ENCODE data around the gene HBP1.
"Not testable (repeated sequence)": the region's sequence is repeated elsewhere in the genome, so short reads cannot be mapped to it uniquely, and the experiment has no call there.

Gene HBP1

DNA sequence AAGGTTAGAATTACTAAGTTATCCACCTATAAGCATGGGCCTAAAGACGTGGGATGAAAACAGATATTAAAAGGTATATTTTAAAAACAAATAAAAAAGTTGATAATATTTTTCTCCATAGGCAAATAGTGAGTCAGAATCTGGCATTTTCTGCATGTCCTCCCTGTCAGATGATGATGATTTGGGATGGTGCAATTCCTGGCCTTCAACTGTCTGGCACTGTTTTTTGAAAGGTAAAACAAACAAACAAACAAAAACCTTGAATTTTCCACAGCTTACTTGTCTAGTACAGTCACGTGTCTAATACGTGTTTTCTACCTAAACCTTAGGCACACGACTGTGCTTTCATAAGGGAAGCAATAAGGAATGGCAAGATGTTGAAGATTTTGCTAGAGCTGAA lies 17.4 kb downstream of the HBP1 start:
- no peak for DNase-seq

DNA sequence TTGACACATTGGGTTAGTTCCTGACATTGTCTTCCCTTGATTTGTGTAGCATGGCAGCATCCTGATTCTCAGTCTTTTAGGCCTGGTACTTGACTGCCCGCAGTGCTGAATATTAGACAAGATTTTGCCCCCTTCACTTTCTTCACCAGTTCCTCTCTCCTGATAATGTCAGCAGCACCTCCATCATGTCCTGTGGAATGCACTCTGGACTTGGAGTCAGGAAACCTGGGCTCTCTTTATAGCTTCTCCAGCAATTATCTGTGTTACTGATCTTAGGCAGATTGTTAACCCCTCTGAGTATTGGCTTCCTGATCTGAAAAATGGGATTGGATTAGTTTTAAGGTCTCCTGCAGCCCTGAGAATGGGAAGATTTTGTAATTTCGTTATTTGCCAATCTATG lies 19.0 kb downstream of the HBP1 start:
- DNase-seq, result no peak

GRCh38 chr7:107190090-107190489 lies 21.3 kb downstream of the HBP1 start:
- DNase-seq, result no peak

DNA sequence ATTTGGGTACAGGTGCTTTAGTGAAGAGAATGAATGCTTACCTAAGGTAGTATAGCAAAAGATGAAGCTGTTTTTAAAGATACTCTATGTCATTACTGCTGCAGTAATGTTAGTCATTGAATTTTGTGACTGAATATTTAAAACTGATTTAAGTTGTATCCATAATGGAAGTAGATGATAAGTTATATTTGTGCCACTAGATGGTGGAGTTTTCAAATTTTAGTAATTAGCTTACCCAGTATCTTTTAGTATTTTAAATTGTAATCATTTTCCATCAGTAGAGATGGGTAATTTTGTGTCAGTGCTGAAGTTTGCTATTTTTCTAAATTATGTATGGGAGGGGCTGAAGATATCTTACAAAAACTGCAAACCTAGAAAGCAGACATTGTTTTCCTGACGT lies 25.2 kb downstream of the HBP1 start:
- no peak for DNase-seq

DNA sequence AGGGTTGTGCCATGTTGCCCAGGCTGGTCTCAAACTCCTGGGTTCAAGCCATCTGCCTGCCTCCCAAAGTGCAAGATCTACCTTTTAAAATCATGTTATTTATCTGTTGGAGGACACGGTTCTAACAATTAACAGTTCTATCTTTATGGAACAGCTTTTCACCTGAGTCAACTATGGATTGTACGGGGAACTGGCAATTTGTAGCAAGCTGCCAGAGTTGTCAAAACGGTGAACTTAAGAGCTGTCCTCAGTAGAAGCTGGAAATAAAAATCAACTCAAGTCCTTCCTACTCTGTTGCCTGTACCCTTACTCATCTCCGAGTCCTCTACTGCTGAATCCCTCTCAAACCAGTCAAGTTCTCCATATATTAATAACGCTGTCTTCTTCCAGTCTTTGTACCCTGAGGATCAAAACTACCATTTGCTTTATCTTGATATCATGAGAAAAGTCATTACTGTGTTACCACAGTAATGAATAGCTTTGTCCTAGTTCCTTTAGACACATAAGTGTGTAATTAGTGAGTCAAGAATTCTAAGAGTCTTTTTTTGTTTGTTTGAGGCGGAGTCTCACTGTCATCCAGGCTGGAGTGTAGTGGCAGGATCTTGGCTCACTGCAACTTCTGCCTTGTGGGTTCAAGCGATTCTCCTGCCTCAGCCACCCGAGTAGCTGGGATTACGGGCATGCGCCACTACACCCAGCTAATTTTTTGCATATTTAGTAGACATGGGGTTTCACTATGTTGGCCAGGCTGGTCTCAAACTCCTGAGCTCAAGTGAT lies 28.2 kb downstream of the HBP1 start:
- no peak for DNase-seq

- DNase-seq, result peak; percentile 7 to 20 (median 10)
Measured at GRCh38 chr7:107201795-107202450, 33.1 kb downstream of the HBP1 start.

DNA sequence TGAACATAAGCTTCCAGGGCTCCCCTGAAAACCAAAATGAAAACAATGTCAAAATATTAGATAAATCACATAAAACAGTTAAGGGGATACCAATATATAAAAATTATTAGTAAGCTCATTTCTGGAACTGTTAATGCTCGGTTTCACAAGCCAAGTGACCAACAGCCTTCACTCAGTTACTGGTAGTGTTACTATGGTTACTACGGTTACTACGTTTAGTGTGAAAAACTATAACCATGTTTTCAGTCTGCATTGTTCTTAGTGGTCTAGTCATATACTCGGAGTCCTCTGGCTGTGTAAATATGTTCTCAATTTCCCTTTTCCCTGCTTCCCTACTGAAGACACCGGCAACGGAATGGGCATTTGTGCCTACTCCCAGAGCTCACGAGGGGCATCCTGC lies 34.8 kb downstream of the HBP1 start:
- DNase-seq, result no peak

- DNase-seq, result no peak
Measured at GRCh38 chr7:107206136-107206535, 37.3 kb downstream of the HBP1 start.

DNA sequence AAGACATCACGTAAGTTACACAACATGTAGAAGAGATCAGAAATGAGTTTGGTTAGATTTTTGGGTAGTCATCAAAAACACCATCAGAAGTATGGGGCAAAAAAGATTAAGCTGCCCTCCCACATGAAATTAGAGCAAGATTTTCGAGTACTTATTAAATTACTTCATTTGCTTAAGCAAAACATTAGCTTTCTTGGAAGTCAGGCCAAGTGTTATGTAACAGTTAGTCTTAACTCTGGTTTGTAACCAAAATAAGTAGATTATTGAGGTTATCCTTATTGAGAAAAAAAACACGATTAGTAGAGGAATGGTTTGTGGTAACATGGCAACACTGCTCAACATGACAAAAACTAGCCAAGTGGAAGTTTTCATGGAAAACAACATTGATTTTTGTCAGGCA lies 37.9 kb downstream of the HBP1 start:
- DNase-seq, result no peak

GRCh38 chr7:107207459-107207858 lies 38.7 kb downstream of the HBP1 start:
- no peak for DNase-seq

DNA sequence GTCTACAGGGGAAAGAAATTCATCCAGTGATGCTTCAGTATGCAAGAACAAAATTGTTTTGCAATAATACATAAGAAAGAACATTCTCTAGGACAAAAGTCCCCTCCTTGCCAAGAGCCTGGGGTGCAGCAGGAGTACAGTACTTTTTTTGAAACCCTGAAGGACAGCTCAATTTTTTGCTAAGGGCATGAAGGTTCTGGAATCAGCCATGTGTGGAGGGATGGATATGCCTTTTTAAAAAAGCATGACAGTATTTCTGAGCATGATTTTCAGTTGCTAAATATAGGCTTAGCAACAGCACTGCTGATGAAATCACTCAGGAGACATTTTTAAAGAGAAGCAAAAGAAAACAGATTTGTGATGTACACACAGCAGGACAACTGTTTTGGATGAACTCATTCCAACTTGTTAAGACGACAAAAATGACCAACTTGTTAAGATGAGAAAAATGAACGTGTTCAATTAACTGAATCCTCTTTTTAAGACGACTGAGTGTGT lies 39.3 kb downstream of the HBP1 start:
- DNase-seq, result peak in 2 of 4 experiments; percentile 8 to 25

GRCh38 chr7:107208563-107208962 lies 39.8 kb downstream of the HBP1 start:
- no peak for DNase-seq

DNA sequence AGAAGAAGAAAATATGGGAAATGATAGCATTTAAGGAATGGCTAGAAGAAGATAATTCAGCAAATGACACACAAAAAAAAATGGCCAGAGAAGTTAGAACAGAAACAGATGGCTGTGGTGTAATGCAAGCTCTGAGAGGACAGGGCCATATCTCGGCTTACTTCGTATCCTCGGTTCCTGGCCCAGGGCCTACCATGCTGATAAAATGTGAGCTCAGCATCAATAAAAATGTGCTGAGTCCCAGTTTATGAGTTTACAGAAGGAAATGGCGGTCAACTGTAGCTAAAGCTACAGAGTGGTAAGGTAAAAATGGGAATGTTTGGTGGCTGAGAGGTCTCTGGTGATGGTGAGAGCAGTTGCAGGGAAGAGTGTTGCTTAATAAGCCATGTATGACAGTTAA lies 40.8 kb downstream of the HBP1 start:
- DNase-seq, result no peak

DNA sequence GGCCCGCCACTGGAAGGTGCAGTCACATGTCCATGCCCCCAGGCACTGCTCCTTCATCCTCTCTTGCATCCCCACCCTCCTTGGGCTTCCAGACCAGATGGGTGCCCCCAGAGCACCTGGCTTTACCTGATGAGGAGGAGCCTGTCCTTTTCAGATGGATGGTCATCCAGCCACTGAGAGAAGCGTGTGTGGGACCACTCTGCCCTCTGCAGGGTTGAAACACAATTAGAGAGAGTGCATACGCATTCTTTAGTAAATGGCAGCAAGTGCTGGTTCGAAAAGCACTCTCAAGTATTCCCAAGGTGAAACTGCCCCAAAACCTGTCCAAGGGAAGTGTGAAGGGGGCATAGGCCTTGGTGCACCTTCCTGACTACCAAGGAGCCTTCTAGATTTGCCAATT lies 41.6 kb downstream of the HBP1 start:
- DNase-seq, result no peak

DNA sequence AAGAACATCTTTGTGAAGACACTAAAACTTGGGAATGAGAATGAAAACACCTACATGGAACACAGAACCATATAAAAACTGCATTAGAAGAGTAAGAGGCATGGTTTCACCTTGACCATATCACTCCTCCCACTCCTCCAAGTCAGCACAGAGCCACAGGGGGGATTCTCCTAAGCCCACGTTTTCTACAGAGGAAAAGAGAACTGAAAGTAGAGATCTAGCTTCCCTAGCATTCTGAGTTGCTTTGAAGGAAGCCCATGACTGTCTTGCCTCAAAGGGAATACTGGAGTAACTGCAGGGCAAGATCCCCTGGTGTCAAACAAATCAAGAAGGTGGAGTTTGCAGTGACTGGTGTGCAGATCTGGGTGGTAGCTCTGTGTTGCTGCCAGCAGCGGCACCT lies 43.9 kb downstream of the HBP1 start:
- peak; percentile 35 to 76 (median 65) for DNase-seq

GRCh38 chr7:107213193-107213788 lies 44.5 kb downstream of the HBP1 start:
- no peak for DNase-seq

DNA sequence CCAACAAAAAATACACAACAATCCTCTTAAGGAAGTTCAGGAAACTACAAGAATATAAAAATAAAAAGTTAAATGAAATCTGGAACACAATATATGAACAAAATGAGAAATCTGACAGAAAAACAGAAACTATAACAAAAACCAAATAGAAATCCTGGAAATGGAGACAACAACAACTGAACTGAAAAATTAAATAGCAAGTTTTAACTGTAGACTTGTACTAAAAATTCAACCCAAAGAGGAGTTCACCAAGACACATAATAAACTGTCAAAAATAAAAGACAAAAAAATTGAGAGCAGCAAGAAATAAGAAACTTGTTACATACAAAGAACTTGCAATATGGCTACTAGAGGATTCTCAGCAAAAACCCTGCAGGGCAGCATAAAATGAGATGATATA lies 45.1 kb downstream of the HBP1 start:
- DNase-seq, result no peak

DNA sequence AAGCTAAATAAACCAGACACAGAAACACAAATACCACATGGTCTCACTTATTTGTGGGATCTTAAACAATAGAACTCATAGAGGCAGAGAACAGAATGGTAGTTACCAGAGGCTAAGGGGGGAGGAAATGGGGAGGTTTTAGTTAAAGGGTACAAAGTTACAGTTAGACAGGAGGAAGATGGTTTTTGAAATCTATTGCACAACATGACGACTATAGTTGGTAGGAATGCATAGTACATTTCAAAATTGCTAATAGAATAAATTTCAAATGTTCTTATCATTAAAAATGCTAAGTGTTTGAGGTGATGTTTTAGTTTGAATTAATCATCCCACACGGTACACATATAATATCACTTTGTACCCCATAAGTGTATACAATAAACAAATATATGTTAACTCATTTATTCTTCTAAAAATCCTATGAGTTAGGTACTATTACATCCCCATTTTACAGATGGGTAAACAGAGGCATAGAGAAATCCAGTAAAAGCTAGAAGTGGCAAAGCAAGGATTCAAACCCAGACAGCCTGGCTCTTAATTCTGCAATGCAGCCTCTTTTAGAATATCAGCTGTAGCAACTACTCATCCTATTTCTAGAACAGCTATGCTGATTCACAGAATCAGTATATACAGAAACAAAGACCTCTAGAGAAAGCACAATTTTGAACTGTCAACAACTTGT lies 50.9 kb downstream of the HBP1 start:
- DNase-seq, result no peak

GRCh38 chr7:107220356-107220755 lies 51.6 kb downstream of the HBP1 start:
- no peak for DNase-seq

DNA sequence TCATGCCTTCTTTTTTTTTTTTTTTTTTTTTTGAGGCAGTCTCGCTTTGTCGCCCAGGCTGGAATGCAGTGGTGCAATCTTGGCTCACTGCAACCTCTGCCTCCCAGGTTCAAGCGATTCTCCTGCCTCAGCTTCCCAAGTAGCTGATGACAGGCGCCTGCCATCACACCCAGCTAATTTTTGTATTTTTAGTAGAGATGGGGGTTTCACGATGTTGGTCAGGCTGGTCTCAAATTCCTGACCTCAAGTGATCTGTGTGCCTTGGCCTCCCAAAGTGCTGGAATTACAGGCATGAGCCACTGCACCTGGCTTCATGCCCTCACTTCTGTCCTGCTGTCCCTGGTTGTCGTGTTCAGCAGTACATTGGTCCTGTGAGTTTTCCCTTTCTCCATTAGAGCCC lies 52.0 kb downstream of the HBP1 start:
- DNase-seq, result not testable (repeated sequence)

DNA sequence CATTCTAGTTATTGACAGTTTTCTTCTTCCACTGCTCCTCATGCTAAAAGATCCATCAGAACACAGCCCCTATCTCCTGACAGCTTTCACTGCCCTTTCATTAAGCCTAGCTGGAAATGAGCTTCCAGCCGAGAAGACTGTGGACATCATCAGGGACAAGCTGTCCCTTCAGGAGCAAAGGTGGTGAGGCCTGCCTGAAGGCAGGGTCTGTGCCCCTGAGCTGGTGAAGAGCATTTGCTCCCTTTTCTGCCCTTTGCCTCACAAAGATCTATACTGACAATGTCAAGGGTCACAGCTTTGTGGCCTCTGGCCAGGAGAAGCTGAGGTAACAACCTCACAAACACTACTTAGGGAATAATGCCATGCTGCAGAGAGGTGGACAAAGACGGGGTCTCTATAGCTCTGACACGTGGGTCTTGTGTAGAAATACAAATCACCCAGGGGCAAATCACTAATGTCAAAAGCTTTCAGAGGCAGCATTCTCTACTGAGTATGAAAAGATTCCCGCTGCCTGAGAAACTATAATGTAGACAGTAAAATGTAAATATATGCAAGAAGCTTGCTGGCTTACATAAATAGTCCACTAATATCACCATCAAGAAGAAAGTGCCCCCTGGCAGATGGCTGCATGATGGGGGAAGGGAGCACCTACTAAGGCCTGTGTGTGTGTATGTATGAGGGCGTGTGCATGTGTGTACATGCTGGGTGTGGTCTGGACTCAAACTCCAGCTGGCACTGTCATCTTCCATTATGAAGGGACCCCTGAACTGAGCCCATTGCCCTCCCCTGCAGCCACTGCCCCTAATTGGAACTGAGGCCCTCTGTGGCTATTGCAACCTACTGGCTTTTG lies 55.8 kb downstream of the HBP1 start:
- DNase-seq, result no peak

GRCh38 chr7:107228291-107228690 lies 59.5 kb downstream of the HBP1 start:
- DNase-seq, result no peak
